PFSK-1 (cell line): Measurements from ENCODE around the gene HSPA2.

Experiments used
- FOXP2 ChIP-seq: optimal IDR thresholded peaks from 2 replicates; pipeline ENCODE3; 2011; ENCODE audit warnings: borderline replicate concordance, control low read depth, inconsistent platforms; ENCODE audit not compliant: insufficient read depth; ENCODE audit errors: extremely low read length, extremely low read depth
- POLR2AphosphoS5 ChIP-seq: IDR thresholded peaks from 2 replicates; pipeline ENCODE4 v1.6.1; 2012; ENCODE audit warnings: low read depth, mild to moderate bottlenecking, control low read depth, low read length, moderate library complexity
- REST ChIP-seq, 2 experiments: IDR thresholded peaks; 2 replicates each; pipeline versions ENCODE4 v1.6.1 to v1.8.0; 2011 to 2012; ENCODE audit warnings: low read depth in 2 of 2, low read length in 2 of 2, control low read depth in 1 of 2, inconsistent platforms in 1 of 2, mild to moderate bottlenecking in 1 of 2, moderate library complexity in 1 of 2; ENCODE audit not compliant: insufficient read depth in 1 of 2
- SIN3A ChIP-seq: IDR thresholded peaks from 2 replicates; pipeline ENCODE4 v1.6.1; 2012; ENCODE audit warnings: mild to moderate bottlenecking, low read length, moderate library complexity, borderline replicate concordance; ENCODE audit not compliant: insufficient read depth
- TAF1 ChIP-seq: IDR thresholded peaks from 2 replicates; pipeline ENCODE4 v1.6.1; 2012; ENCODE audit warnings: low read length, control low read depth, borderline replicate concordance; ENCODE audit not compliant: insufficient read depth

Gene HSPA2

GRCh38 chr14:64496764-64497163 lies 43.8 kb upstream of the HSPA2 start:
- no peak for TF ChIP-seq FOXP2

- TF ChIP-seq SIN3A (no peak), REST (IDR thresholded peaks at IDR 0.05; ENCODE audit: insufficient read depth in 1 of 2, low read depth in 2 of 2, low read length in 2 of 2) (no peak), FOXP2 (no peak), POLR2AphosphoS5 (no peak), TAF1 (no peak)
These were observed 40.5 kb upstream of the HSPA2 start for GRCh38 chr14:64500088-64500487.

DNA sequence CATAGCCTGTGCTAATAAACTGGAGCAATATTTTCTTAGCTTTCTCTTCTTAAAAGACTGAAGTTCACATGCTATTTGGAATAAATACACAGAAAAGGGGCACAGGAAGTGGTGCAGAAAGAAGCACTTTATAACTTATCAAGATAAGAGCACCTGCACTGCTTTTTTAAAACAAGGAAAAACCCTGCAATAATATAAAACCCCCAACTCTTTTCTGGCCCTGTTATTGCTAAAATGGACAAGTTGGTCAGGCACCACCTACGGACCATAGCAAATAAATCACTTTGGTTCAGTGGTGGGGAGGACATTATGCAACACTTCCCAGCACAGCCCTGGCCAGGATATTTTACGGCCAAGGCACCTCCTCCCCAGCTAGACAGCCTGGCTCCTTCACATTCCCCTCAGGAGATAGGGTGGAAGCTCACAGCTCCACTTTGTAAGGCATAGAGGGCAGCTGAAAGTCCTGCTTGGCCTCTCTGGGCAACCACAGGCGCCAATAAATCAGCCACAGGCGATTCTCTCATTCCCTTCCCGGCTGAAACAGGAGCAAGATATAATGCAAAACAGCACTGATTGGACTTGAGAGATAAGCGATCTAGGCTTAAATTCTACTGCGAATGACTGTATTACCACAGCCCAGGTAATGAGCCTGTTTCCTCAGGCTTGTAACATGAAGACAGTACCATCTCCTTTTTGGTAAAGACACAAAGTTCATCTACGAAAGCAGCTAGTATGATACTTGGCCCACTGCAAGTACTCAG lies 39.0 kb upstream of the HSPA2 start:
- TF ChIP-seq POLR2AphosphoS5 (no peak), TAF1 (no peak), REST (IDR thresholded peaks at IDR 0.05; ENCODE audit: insufficient read depth in 1 of 2, low read depth in 2 of 2, low read length in 2 of 2) (no peak), SIN3A (no peak), FOXP2 (no peak)

- no peak for TF ChIP-seq FOXP2
These were observed 38.1 kb upstream of the HSPA2 start for GRCh38 chr14:64502456-64502855.

DNA sequence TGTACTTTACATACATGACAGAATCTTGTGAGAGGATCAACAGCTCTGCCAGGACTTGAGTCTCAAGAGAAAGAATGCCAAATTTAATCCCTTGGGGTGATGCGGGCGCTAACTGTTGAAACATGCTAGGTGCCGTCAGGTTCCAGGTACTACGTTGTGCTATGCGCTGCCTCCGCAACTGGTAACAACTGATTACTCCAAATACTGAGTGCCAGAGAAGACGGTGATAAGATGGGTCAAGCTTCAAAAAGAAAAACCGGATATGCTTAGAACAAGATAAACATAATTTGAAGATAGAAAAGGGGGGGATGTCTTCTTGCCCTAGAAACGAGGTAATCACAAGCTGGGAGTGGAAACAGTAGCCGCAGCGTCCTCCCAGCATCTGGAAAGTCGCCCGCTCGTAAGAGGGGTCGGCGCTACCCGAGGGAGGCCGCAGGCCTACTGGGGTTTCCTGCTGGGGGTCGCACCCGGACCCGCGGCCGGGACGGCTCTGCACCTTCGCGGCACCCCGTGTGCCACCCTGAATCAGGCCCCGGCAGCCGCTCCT lies 37.6 kb upstream of the HSPA2 start:
- TF ChIP-seq TAF1 (no peak), POLR2AphosphoS5 (no peak; the same call in 1 of the 2 replicates), FOXP2 (no peak), SIN3A (no peak)

DNA sequence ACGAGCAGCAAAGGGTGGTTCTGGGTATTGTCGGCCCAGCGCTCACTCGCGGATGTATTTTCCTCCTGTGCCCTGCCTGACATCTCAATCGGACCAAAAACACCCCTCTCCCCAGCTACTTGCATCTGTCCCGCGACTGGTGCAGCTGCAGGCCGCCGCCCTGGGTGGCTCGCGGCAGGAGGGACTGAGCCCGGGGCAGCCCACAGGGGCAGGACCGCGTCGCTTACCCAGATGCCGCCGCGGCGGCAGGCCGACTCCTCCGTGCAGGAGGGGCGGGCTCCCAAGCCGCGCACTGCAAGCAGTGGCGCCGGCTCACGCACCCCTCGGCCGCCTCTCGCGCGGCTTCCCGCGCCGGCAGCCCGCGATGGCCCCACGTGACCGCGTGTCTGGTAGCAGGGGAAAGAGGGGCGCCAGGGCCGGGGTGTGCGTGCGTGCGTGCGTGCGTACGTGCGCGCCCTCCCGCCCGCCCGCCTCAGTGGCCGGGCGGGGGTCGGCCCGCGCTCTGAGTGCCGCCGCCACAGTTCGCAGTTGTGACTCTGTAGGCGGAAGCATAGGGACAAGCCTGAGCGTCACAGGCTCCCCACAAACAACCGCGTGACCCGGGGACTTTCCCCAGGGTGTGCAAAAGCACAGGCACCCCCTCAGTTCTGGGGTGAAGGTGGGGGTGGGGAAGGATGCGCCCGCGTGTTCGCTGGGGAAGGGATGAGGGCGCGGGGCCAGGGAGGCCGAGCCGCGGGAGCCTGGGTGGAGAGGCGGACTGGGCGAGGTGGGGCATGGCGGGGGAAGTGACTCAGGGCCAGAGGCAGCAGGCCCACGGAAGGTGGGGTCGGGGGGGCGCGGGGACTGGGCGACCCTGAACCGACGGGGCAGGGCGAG lies 36.9 kb upstream of the HSPA2 start, which contains the start of gene ZBTB25:
Gene ZBTB25, minus strand, starts transcription at position 405 of the 876 bp plus-strand sequence. CDS start 13,305 bp downstream, outside the sequence.
- TF ChIP-seq SIN3A = no peak
- TF ChIP-seq TAF1 = no peak
- TF ChIP-seq POLR2AphosphoS5 = peak; percentile 17
- TF ChIP-seq REST (IDR thresholded peaks at IDR 0.05; ENCODE audit: insufficient read depth in 1 of 2, low read depth in 2 of 2, low read length in 2 of 2) = no peak
- TF ChIP-seq FOXP2 = peak; percentile 13
